G401 (cell line): ENCODE measurements around the gene ARL2BP. TPM values are rescaled to one million over a fixed set of nuclear protein-coding genes. Genes with fewer than 3 reads are reported as not detected.

ENCODE experiments used
- DNase-seq: peaks from one replicate; pipeline ENCODE4 v3.0.0-alpha.2; 2015; ENCODE audit warnings: low spot score
- in situ Hi-C: cut with HindIII; loops from 2 replicates; pipeline ENCODE4 v1.10.0; 2016; ENCODE audit warnings: low sequenced_read_pairs, mixed read lengths
- total RNA-seq: library from RNA; depleted of rRNA; stranded (reverse); fragments of >200 nt; shearing (Covaris generic); gene quantifications from 2 replicates; pipeline ENCODE4 v1.2.3, GENCODE V29; 2014; rRNA removed

Gene ARL2BP
- total RNA-seq, 1 experiment from 2014 or later: 98.0 TPM

DNA sequence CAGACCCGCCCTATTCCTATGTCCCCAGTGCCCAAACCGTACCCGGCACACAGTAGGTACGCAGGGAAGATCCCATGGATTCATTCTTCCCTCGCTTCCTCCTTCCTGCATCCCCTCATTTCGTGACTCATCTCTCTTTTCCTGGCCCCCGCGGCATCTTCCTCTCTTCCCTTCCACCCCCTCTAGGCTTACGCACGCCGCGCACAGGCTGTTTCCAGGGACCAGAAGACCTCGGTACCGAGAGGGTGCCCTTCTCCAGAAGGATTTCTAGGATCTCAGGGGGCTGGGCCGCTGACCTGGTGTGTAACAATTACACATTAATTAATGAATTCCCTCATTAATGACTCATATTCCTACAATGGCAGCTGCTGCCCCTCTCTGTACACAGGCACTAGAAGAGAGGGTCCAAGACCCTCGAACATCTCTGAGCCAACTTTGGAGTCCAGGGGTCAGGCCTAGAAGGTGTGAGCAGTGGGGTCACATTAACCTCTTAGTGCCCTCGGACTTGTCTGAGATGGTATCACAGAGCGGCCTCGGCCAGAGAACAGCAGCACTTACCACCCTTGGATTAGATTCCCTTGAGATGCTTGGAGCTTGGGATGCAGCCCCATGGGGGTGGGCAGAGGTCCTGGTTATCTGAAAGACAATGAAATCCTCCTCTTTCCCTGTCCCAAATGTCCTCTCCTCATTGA lies 56.2 kb downstream of the ARL2BP start:
- DNase-seq: no peak
- in situ Hi-C loops: no loop called here

Other genes starting within 250 kb of the ARL2BP start
- gene CPNE2, start 152.7 kb upstream of the ARL2BP start, total RNA-seq: 31.9 and 36.7 TPM in 2 replicates
- gene PSME3IP1, start 59.2 kb upstream of the ARL2BP start, total RNA-seq: 46.6 and 66.3 TPM in 2 replicates
- gene RSPRY1, start 58.9 kb upstream of the ARL2BP start, total RNA-seq: 30.8 and 36.2 TPM in 2 replicates
- 1.5 and 2.7 TPM in 2 replicates for gene PLLP, start 39.4 kb downstream of the ARL2BP start, total RNA-seq
- gene CCL22, start 113.5 kb downstream of the ARL2BP start, total RNA-seq: not detected in 2 replicates
- 0.43 TPM in 1 of 2 replicates, not detected in the other for gene CX3CL1, start 127.2 kb downstream of the ARL2BP start, total RNA-seq
- not detected in 2 replicates for gene CCL17, start 159.5 kb downstream of the ARL2BP start, total RNA-seq
- 152 and 156 TPM in 2 replicates for gene CIAPIN1, start 202.1 kb downstream of the ARL2BP start, total RNA-seq
- 46.3 and 60.4 TPM in 2 replicates for gene COQ9, start 202.2 kb downstream of the ARL2BP start, total RNA-seq
- gene POLR2C, start 217.4 kb downstream of the ARL2BP start, total RNA-seq: 240 and 319 TPM in 2 replicates
- 33.7 and 45.5 TPM in 2 replicates for gene DOK4, start 241.2 kb downstream of the ARL2BP start, total RNA-seq